K562 (cell line): ENCODE measurements around the gene ROS1.

Experiments
- MLX ChIP-seq, 2 experiments: fragments of 450-650 bp in 1 of 2; sonication (generic) in 1 of 2; formaldehyde crosslinking; conservative IDR thresholded peaks; 2 replicates each; pipeline versions ENCODE4 v1.4.0 to v1.8.1; 2020 to 2022; ENCODE audit warnings: mild to moderate bottlenecking in 1 of 2, missing genetic modification reagents in 1 of 2
- TCF3 ChIP-seq: sonication (generic); formaldehyde crosslinking; IDR thresholded peaks from 2 replicates; pipeline ENCODE4 v1.4.0; 2020; ENCODE audit warnings: mild to moderate bottlenecking, missing genetic modification reagents
- ZNF263 ChIP-seq: sonication (generic); formaldehyde crosslinking; IDR thresholded peaks from 2 replicates; pipeline ENCODE4 v1.8.0; 2022; ENCODE audit warnings: mild to moderate bottlenecking, missing genetic modification reagents, borderline replicate concordance

GRCh38 chr6:117395164-117395563 lies 30.6 kb downstream of the ROS1 start:
- TF ChIP-seq MLX (CRISPR knock-in tag; conservative IDR thresholded peaks at IDR 0.05): no peak
- no peak for TF ChIP-seq TCF3 (CRISPR knock-in tag)
- TF ChIP-seq ZNF263 (CRISPR knock-in tag): no peak
